Upper lobe of left lung (tissue), 6 donors: ENCODE measurements around the gene MAFF. TPM values are rescaled to one million over a fixed set of nuclear protein-coding genes. Genes with fewer than 3 reads are reported as not detected.

Source experiments
- ATAC-seq, 2 donors: fragments of 200-7000 bp; cut with Tn5 transposase; one replicate each; pipeline ENCODE4 v1.9.1; 2022; ENCODE audit warnings: mild to moderate bottlenecking in 2 of 2, moderate library complexity in 2 of 2; ENCODE audit not compliant: low FRiP score in 2 of 2
- DNase-seq, 2 donors: peaks; one replicate each; pipeline ENCODE4 v3.0.0-alpha.2; 2019 to 2020
- H3K27ac ChIP-seq, 4 donors: fragments of 200-600 bp; sonication (generic); one replicate each; pipeline ENCODE4 v1.5.1; 2016 to 2019
- H3K27me3 ChIP-seq, 4 donors: fragments of 200-600 bp; sonication (generic); one replicate each; pipeline ENCODE4 v1.5.1; 2017 to 2019
- H3K36me3 ChIP-seq, 4 donors: fragments of 200-600 bp; sonication (generic); one replicate each; pipeline ENCODE4 v1.5.1; 2016 to 2019
- H3K4me1 ChIP-seq, 4 donors: fragments of 200-600 bp; sonication (generic); one replicate each; pipeline ENCODE4 v1.5.1; 2018 to 2019
- H3K4me3 ChIP-seq, 4 donors: fragments of 200-600 bp; sonication (generic); one replicate each; pipeline ENCODE4 v1.5.1; 2017 to 2019; ENCODE audit warnings: mild to moderate bottlenecking in 2 of 4, moderate library complexity in 1 of 4
- H3K9me3 ChIP-seq, 4 donors: fragments of 200-600 bp; sonication (generic); one replicate each; pipeline ENCODE4 v1.5.1; 2018 to 2019
- CTCF ChIP-seq, 6 experiments: fragments of 450-650 bp in 4 of 6; fragments of 200-600 bp in 2 of 6; sonication (generic) in 2 of 6; IDR thresholded peaks; one replicate each; pipeline ENCODE4 v1.5.1; 2016 to 2019; ENCODE audit warnings: antibody characterized with exemption in 6 of 6
- EP300 ChIP-seq, 4 donors: sonication (generic); formaldehyde crosslinking; IDR thresholded peaks; one replicate each; pipeline ENCODE4 v1.5.1; 2017; ENCODE audit warnings: antibody characterized with exemption in 4 of 4, control low read depth in 2 of 4
- POLR2A ChIP-seq, 4 donors: fragments of 450-650 bp; IDR thresholded peaks; one replicate each; pipeline ENCODE4 v1.5.1; 2016 to 2017; ENCODE audit warnings: antibody characterized with exemption in 4 of 4, mild to moderate bottlenecking in 2 of 4
- POLR2AphosphoS5 ChIP-seq, 2 donors: sonication (generic); formaldehyde crosslinking; IDR thresholded peaks; one replicate each; pipeline ENCODE4 v1.5.1; 2017; ENCODE audit warnings: antibody characterized with exemption in 2 of 2
- WGBS, 2 donors: methylation state at CpG; one replicate each; pipeline ENCODE4 v1.1.5; 2017 to 2018; 5-methylcytosine and 5-hydroxymethylcytosine counted together
- total RNA-seq, 6 donors: library from RNA; depleted of rRNA in 4 of 6; stranded (reverse); fragments of >200 nt in 4 of 6; gene quantifications; one replicate each; pipeline versions ENCODE4 v1.1.0 to v1.2.1, GENCODE V29; 2016 to 2021
- donor health status: DM: no; HTN: no; CAD: no; lungs with moderate emphysema.
- donor health status: DM: no; HTN: yes; CAD: no; lungs with severe emphysema.

MAFF gene
- total RNA-seq, 6 donors from 2014 or later = 25.1 to 75.7 (median 44.5) TPM

- TF ChIP-seq POLR2AphosphoS5 (IDR thresholded peaks at IDR 0.05) = no peak
- no peak for TF ChIP-seq EP300 (IDR thresholded peaks at IDR 0.05)
- TF ChIP-seq CTCF (IDR thresholded peaks at IDR 0.05) = no peak
- TF ChIP-seq POLR2A (IDR thresholded peaks at IDR 0.05) = no peak
- DNase-seq = no peak
- Histone ChIP-seq H3K4me1 (peaks cover 19 to 33% (median 28%) of the 10 kb centered on the region in 4 donors), H3K9me3 (no peaks in the 10 kb centered on the region), H3K27me3 (no peaks in the 10 kb centered on the region), H3K36me3 (peaks cover 0 to 9% (median 0%) of the 10 kb centered on the region in 4 donors), H3K27ac (peak overlapping the region in 1 of 4 donors; percentile 18), H3K4me3 (no peak overlapping the region)
- WGBS, 2 donors = 92 to 93% methylated on average over 6 to 7 of the region's 7 CpGs
- ATAC-seq = no peak
Measured at GRCh38 chr22:38207898-38208432, 6.2 kb downstream of the MAFF start.

GRCh38 chr22:38208551-38208968, 6.8 kb downstream of the MAFF start:
- Histone ChIP-seq H3K9me3 (no peaks in the 10 kb centered on the region), H3K36me3 (peaks cover 0 to 9% (median 0%) of the 10 kb centered on the region in 4 donors), H3K27me3 (no peaks in the 10 kb centered on the region), H3K4me1 (peaks cover 16 to 32% (median 27%) of the 10 kb centered on the region in 4 donors), H3K4me3 (no peak overlapping the region), H3K27ac (peak overlapping the region in 2 of 4 donors; percentile 18 to 53)
- DNase-seq (no peak), ATAC-seq (no peak)
- WGBS, 2 donors = 66 to 69% methylated on average over 4 to 5 of the region's 6 CpGs
- no peak for TF ChIP-seq CTCF (IDR thresholded peaks at IDR 0.05)
- no peak for TF ChIP-seq POLR2A (IDR thresholded peaks at IDR 0.05)
- no peak for TF ChIP-seq POLR2AphosphoS5 (IDR thresholded peaks at IDR 0.05)
- no peak for TF ChIP-seq EP300 (IDR thresholded peaks at IDR 0.05)

GRCh38 chr22:38211556-38211955, 9.8 kb downstream of the MAFF start:
- peaks cover 7 to 29% (median 18%) of the 10 kb centered on the region in 4 donors for H3K4me1 ChIP-seq
- TF ChIP-seq EP300 (IDR thresholded peaks at IDR 0.05) (no peak), CTCF (IDR thresholded peaks at IDR 0.05) (peak in 1 of 6 experiments; percentile 5)
- WGBS, 2 donors = 89 to 90% methylated on average over 7 of the region's 7 CpGs
- H3K27ac ChIP-seq = peak overlapping the region in 2 of 4 donors; percentile 21 to 52
- no peaks in the 10 kb centered on the region for H3K27me3 ChIP-seq
- no peaks in the 10 kb centered on the region for H3K9me3 ChIP-seq
- DNase-seq = no peak
- H3K36me3 ChIP-seq = peaks cover 0 to 38% (median 6%) of the 10 kb centered on the region in 4 donors
- no peak for ATAC-seq
- no peak overlapping the region for H3K4me3 ChIP-seq

- 66 to 82% methylated on average over 2 of the region's 2 CpGs for WGBS, 2 donors
- TF ChIP-seq POLR2A (IDR thresholded peaks at IDR 0.05) (no peak), CTCF (IDR thresholded peaks at IDR 0.05) (no peak), POLR2AphosphoS5 (IDR thresholded peaks at IDR 0.05) (no peak), EP300 (IDR thresholded peaks at IDR 0.05) (no peak)
- Histone ChIP-seq H3K27ac (peak overlapping the region in 1 of 4 donors; percentile 52), H3K36me3 (peaks cover 0 to 41% (median 8%) of the 10 kb centered on the region in 4 donors), H3K4me1 (peaks cover 7 to 31% (median 18%) of the 10 kb centered on the region in 4 donors), H3K4me3 (no peak overlapping the region), H3K27me3 (no peaks in the 10 kb centered on the region), H3K9me3 (no peaks in the 10 kb centered on the region)
- DNase-seq (no peak), ATAC-seq (no peak)
Measured at GRCh38 chr22:38212442-38212841, 10.6 kb downstream of the MAFF start.
